Mucosa of stomach (tissue), 1 donor: ENCODE measurements around the gene NEGR1.

ENCODE experiments used
- H3K27me3 ChIP-seq: one replicate; pipeline ENCODE4 v1.7.0; 2013; ENCODE audit warnings: mild to moderate bottlenecking, low read length; ENCODE audit not compliant: control insufficient read depth, insufficient read depth
- H3K36me3 ChIP-seq: one replicate; pipeline ENCODE4 v1.7.0; 2013; ENCODE audit warnings: low read length; ENCODE audit not compliant: control insufficient read depth, insufficient read depth
- H3K4me1 ChIP-seq: one replicate; pipeline ENCODE4 v1.7.0; 2013; ENCODE audit warnings: mild to moderate bottlenecking, low read length; ENCODE audit not compliant: control insufficient read depth, insufficient read depth
- H3K4me3 ChIP-seq: one replicate; pipeline ENCODE4 v1.7.0; 2013; ENCODE audit warnings: low read length
- H3K9ac ChIP-seq: one replicate; pipeline ENCODE4 v1.7.0; 2013; ENCODE audit warnings: mild to moderate bottlenecking, low read length, moderate library complexity
- H3K9me3 ChIP-seq: one replicate; pipeline ENCODE4 v1.7.0; 2013; ENCODE audit warnings: mild to moderate bottlenecking, low read length, moderate library complexity; ENCODE audit not compliant: control insufficient read depth
- donor health status: Pancreatic carcinoma.

NEGR1 gene

DNA sequence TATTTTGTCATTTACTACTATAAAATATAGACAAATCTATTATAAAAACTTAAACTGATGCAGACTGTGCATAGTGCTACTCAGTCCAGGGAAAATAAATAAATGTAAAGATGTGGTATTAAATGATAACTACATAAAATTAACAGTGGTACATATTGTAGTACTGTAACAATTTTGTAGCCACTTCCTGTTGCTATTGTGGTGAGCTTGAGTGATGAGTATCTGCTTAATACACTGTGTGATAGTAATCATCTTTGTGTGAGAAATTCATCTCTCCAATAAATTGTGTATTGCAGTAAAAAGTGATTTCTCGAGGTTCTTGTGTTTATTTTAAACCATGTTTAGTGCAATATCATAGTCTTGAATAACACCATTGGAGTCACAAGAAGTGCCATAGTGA is 848.1 kb downstream of the NEGR1 start:
- Histone ChIP-seq H3K9me3 (no peaks in the 10 kb centered on the region), H3K4me3 (no peak overlapping the region), H3K9ac (no peak overlapping the region), H3K36me3 (no peaks in the 10 kb centered on the region), H3K4me1 (no peaks in the 10 kb centered on the region), H3K27me3 (no peaks in the 10 kb centered on the region)

GRCh38 chr1:71428029-71428428 is 854.3 kb downstream of the NEGR1 start:
- no peaks in the 10 kb centered on the region for H3K27me3 ChIP-seq
- H3K4me1 ChIP-seq = no peaks in the 10 kb centered on the region
- H3K36me3 ChIP-seq = no peaks in the 10 kb centered on the region

GRCh38 chr1:71427066-71427465 is 855.3 kb downstream of the NEGR1 start:
- Histone ChIP-seq H3K9me3 (no peaks in the 10 kb centered on the region), H3K27me3 (no peaks in the 10 kb centered on the region), H3K9ac (no peak overlapping the region), H3K36me3 (no peaks in the 10 kb centered on the region), H3K4me1 (no peaks in the 10 kb centered on the region), H3K4me3 (no peak overlapping the region)

More at GRCh38 chr1:71428029-71428428, 854.3 kb downstream of the NEGR1 start:
- Histone ChIP-seq H3K4me3 (no peak overlapping the region), H3K9ac (no peak overlapping the region), H3K9me3 (no peaks in the 10 kb centered on the region)

DNA sequence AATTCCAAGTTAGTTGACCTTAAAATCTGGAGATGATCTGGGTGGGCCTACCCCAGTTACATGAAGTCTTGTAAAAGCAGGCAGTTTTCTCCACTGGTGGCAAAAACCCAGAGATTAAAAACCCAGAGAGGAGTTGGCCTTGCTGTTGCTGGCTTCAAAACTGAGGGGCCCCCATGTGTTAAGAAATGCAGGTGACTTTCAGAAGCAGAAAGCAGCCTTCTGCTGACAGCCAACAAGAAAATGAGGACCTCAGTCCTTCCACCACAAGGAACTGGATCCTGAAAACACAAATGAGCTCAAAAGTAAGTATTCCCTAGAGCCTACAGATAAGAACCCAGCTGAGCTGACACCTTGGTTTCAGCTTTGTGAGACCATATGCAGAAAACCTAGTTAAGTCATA is 857.8 kb downstream of the NEGR1 start:
- Histone ChIP-seq H3K27me3 (no peaks in the 10 kb centered on the region), H3K9ac (no peak overlapping the region), H3K4me1 (no peaks in the 10 kb centered on the region), H3K4me3 (no peak overlapping the region), H3K9me3 (no peaks in the 10 kb centered on the region), H3K36me3 (no peaks in the 10 kb centered on the region)

- Histone ChIP-seq H3K27me3 (no peaks in the 10 kb centered on the region), H3K9ac (no peak overlapping the region), H3K9me3 (no peaks in the 10 kb centered on the region), H3K4me1 (no peaks in the 10 kb centered on the region), H3K4me3 (no peak overlapping the region), H3K36me3 (no peaks in the 10 kb centered on the region)
Observed at GRCh38 chr1:71422221-71422620, 860.1 kb downstream of the NEGR1 start.

GRCh38 chr1:71417421-71417820 is 864.9 kb downstream of the NEGR1 start:
- Histone ChIP-seq H3K9me3 (no peaks in the 10 kb centered on the region), H3K9ac (no peak overlapping the region), H3K36me3 (no peaks in the 10 kb centered on the region), H3K4me1 (no peaks in the 10 kb centered on the region), H3K27me3 (no peaks in the 10 kb centered on the region), H3K4me3 (no peak overlapping the region)

GRCh38 chr1:71414179-71414578 is 868.2 kb downstream of the NEGR1 start:
- H3K9ac ChIP-seq = no peak overlapping the region
- no peaks in the 10 kb centered on the region for H3K27me3 ChIP-seq
- H3K4me3 ChIP-seq = no peak overlapping the region
- H3K4me1 ChIP-seq = no peaks in the 10 kb centered on the region
- no peaks in the 10 kb centered on the region for H3K9me3 ChIP-seq
- no peaks in the 10 kb centered on the region for H3K36me3 ChIP-seq

- Histone ChIP-seq H3K9ac (no peak overlapping the region), H3K27me3 (no peaks in the 10 kb centered on the region), H3K9me3 (no peaks in the 10 kb centered on the region), H3K4me3 (no peak overlapping the region), H3K36me3 (no peaks in the 10 kb centered on the region), H3K4me1 (no peaks in the 10 kb centered on the region)
Observed at GRCh38 chr1:71413441-71414175, 868.7 kb downstream of the NEGR1 start.

DNA sequence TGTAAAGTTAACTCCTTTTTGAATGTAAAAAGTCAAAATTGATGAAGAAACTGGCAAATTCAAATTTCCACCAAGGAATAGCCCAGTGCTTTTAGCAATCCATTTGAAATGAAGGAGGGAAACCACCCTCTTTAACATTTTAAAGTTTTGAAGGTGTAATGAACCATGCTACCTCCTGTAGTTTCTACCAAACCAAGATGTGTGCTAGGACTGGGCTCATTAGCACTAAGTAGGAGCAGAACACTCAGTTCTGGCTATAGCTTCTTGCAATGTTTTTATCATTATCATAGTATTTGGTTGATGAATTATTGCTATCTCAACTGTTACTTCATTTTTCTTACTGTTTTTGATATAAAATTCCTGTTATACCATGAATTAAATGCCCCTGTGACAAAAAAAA is 882.3 kb downstream of the NEGR1 start:
- Histone ChIP-seq H3K4me3 (no peak overlapping the region), H3K9me3 (no peaks in the 10 kb centered on the region), H3K36me3 (no peaks in the 10 kb centered on the region), H3K9ac (no peak overlapping the region), H3K27me3 (no peaks in the 10 kb centered on the region), H3K4me1 (no peaks in the 10 kb centered on the region)

DNA sequence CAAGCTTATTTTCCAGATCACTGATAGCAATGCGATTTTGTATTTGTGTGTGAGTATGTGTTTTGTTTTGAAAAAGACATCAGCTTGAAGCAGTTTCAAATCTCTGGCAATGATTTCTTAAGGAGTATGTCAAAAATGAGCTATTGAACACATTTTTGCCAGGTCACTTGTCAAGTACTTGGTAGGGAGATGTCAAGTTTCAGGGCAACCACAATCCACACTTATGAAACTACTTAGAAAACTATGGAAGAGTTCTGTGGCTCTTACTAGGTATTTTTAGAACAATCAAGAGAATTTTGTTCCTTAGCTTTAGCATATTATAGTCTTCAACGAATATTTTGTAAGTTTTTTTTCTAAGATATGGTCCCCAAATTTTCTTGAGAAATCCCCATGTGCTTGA is 882.7 kb downstream of the NEGR1 start:
- H3K9me3 ChIP-seq = no peaks in the 10 kb centered on the region
- H3K36me3 ChIP-seq = no peaks in the 10 kb centered on the region
- no peaks in the 10 kb centered on the region for H3K4me1 ChIP-seq
- no peak overlapping the region for H3K4me3 ChIP-seq
- H3K27me3 ChIP-seq = no peaks in the 10 kb centered on the region
- no peak overlapping the region for H3K9ac ChIP-seq

- no peaks in the 10 kb centered on the region for H3K36me3 ChIP-seq
- no peak overlapping the region for H3K4me3 ChIP-seq
- no peak overlapping the region for H3K9ac ChIP-seq
- no peaks in the 10 kb centered on the region for H3K9me3 ChIP-seq
- H3K4me1 ChIP-seq = no peaks in the 10 kb centered on the region
- H3K27me3 ChIP-seq = no peaks in the 10 kb centered on the region
Observed at GRCh38 chr1:71393301-71393700, 889.0 kb downstream of the NEGR1 start.

- Histone ChIP-seq H3K9ac (no peak overlapping the region), H3K4me3 (no peak overlapping the region), H3K36me3 (no peaks in the 10 kb centered on the region), H3K9me3 (no peaks in the 10 kb centered on the region), H3K27me3 (no peaks in the 10 kb centered on the region), H3K4me1 (no peaks in the 10 kb centered on the region)
Observed at GRCh38 chr1:71390518-71390917, 891.8 kb downstream of the NEGR1 start.

DNA sequence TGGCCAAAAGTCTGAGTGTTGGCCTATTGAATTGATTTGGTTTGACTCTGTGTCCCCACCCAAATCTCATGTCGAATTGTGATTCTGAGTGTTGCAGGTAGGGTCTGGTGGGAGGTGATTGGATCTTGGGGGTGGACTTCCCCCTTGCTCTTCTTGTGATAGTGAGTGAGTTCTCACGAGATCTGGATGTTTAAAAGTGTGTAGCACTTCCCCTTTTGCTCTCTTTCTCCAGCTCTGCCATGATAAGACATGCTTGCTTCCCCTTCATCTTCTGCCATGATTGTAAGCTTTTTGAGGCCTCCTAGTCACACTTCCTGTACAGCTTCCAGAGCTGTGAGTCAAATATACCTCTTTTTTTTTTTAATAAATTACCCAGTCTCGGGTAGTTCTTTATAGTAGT is 904.5 kb downstream of the NEGR1 start:
- Histone ChIP-seq H3K27me3 (no peaks in the 10 kb centered on the region), H3K9me3 (no peaks in the 10 kb centered on the region), H3K9ac (no peak overlapping the region), H3K36me3 (no peaks in the 10 kb centered on the region), H3K4me1 (no peaks in the 10 kb centered on the region), H3K4me3 (no peak overlapping the region)
